Panc1 (cell line): ENCODE data around the gene GPC1. TPM values are rescaled to one million over a fixed set of nuclear protein-coding genes. Genes with fewer than 3 reads are reported as not detected.

Source experiments
- ATAC-seq: fragments of 200-7000 bp; cut with Tn5 transposase; 2 replicates; pipeline ENCODE4 v1.9.1; 2020; ENCODE audit warnings: mild to moderate bottlenecking, moderate library complexity
- BruUV-seq: library from RNA; stranded (reverse); fragments of 400-500 nt; replicated peaks from 2 replicates; lab custom pipeline; 2021; lab: Mats Ljungman, UMichigan
- CTCF ChIA-PET: fragments of 300-600 bp; sonication (Branson Sonifier 250); formaldehyde crosslinking; loops from one replicate; lab custom pipeline; 2022; ENCODE audit warnings: antibody characterized with exemption; lab: Charles Lee
- POLR2A ChIA-PET: fragments of 300-600 bp; sonication (Branson Sonifier 250); formaldehyde crosslinking; loops from one replicate; lab custom pipeline; 2022; ENCODE audit warnings: antibody characterized with exemption; lab: Charles Lee
- DNase-seq: peaks from one replicate; pipeline ENCODE4 v3.0.0-alpha.2; 2010; ENCODE audit warnings: low read depth, low spot score
- H3K27ac ChIP-seq: 2 replicates; pipeline ENCODE4 v1.5.1; 2011; ENCODE audit warnings: mild to moderate bottlenecking, low read length, inconsistent platforms
- H3K27me3 ChIP-seq: fragments of 200-500 bp; sonication (Bioruptor generic); 2 replicates; pipeline ENCODE4 v1.6.0; 2014; ENCODE audit warnings: low read length, inconsistent platforms; ENCODE audit not compliant: control insufficient read depth, insufficient read depth
- H3K36me3 ChIP-seq: fragments of 200-500 bp; sonication (Bioruptor generic); 2 replicates; pipeline ENCODE4 v1.5.1; 2014; ENCODE audit warnings: inconsistent platforms, mild to moderate bottlenecking, low read length, moderate library complexity; ENCODE audit not compliant: control insufficient read depth, insufficient read depth
- H3K4me1 ChIP-seq: 2 replicates; pipeline ENCODE4 v1.5.1; 2011; ENCODE audit warnings: inconsistent platforms, mild to moderate bottlenecking, low read length, moderate library complexity; ENCODE audit not compliant: control insufficient read depth, insufficient read depth
- H3K4me3 ChIP-seq, 2 experiments: 2 replicates each; pipeline ENCODE4 v1.5.1; 2011 to 2012; ENCODE audit warnings: low read depth in 2 of 2, low read length in 2 of 2, mild to moderate bottlenecking in 2 of 2, inconsistent platforms in 1 of 2, moderate library complexity in 1 of 2
- H3K9me3 ChIP-seq: fragments of 200-500 bp; sonication (Bioruptor generic); 2 replicates; pipeline ENCODE4 v1.5.1; 2014; ENCODE audit warnings: low read depth, mild to moderate bottlenecking, inconsistent platforms, low read length, moderate library complexity; ENCODE audit not compliant: control insufficient read depth, insufficient read depth
- POLR2AphosphoS5 ChIP-seq: IDR thresholded peaks from 2 replicates; pipeline ENCODE4 v1.6.1; 2012; ENCODE audit warnings: mild to moderate bottlenecking, low read depth, low read length, moderate library complexity
- SIN3A ChIP-seq: IDR thresholded peaks from 2 replicates; pipeline ENCODE4 v1.6.1; 2012; ENCODE audit warnings: low read depth, mild to moderate bottlenecking, low read length, moderate library complexity, borderline replicate concordance; ENCODE audit not compliant: insufficient read depth
- TCF7L2 ChIP-seq: IDR thresholded peaks from 2 replicates; pipeline ENCODE4 v1.6.1; 2011; ENCODE audit warnings: mild to moderate bottlenecking, low read depth, low read length, inconsistent platforms
- in situ Hi-C: cut with HindIII; loops from 2 replicates; pipeline ENCODE4 v1.10.0; 2016; ENCODE audit warnings: low sequenced_read_pairs, low pct_unique_long_range_greater_than_20kb
- intact Hi-C: fragments of 100-400 bp; cut with micrococcal nuclease; formaldehyde crosslinking; loops from one replicate; pipeline ENCODE4 v1.10.0; 2022; ENCODE audit not compliant: unreplicated experiment
- total RNA-seq: library from RNA; stranded (reverse); gene quantifications from one replicate; pipeline ENCODE4 v1.2.1, GENCODE V29; 2021; ENCODE audit not compliant: unreplicated experiment
- TF ChIP-seq, protein P1 (sequence below), 2 experiments: IDR thresholded peaks; 2 replicates each; pipeline ENCODE4 v1.6.1; 2011 to 2012; ENCODE audit warnings: low read depth in 2 of 2, control low read depth in 1 of 2, low read length in 1 of 2, mild to moderate bottlenecking in 1 of 2, moderate library complexity in 1 of 2; ENCODE audit not compliant: insufficient read depth in 1 of 2
- TF ChIP-seq, protein P2 (sequence below): fragments of 450-650 bp; IDR thresholded peaks from 2 replicates; pipeline ENCODE4 v1.5.1; 2017; ENCODE audit warnings: mild to moderate bottlenecking

GPC1 gene
- total RNA-seq, 1 experiment from 2014 or later, result 88.7 TPM

DNA sequence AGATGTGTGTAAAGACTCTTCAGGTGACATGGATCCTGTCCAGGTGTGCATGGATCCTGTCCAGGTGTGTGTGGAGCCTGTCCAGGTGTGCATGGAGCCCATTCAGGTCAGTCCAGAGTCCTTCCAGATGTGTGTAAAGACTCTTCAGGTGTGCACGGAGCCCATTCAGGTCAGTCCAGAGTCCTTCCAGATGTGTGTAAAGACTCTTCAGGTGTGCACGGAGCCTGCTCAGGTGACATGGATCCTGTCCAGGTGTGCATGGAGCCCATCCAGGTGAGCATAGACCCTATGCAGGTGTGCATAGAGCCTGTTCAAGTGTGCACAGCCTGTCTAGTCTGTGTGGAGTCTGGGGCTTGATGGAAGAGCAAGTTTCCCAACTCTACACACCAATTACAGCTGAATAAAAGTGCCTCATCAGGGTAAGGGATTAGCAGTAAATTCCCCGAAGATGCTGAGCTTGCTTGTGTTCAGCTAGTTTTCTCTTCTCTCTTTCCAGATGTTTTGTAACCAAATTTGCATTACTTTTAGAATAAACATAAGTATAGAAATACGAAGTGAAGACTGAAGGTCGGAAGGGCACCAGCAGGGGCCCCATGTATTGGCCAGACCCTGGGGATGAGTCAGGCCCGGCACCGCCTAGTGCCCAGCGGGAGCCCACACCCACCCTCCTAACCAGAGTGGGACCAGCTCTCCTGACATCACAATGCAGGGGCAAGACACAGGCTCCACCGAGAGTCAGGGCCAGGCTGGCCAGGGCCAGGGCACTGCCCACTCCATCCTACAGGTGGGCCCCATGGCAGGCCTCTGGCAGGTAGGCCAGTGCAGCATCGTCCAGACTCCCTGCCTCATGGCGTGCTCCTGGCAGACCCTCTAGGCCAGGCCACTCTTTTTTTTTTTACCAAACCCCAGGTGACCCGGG lies 38.6 kb upstream of the GPC1 start:
- Histone ChIP-seq H3K9me3 (no peaks in the 10 kb centered on the region), H3K4me3 (no peak overlapping the region), H3K4me1 (no peaks in the 10 kb centered on the region), H3K27ac (no peak overlapping the region), H3K27me3 (no peaks in the 10 kb centered on the region), H3K36me3 (no peaks in the 10 kb centered on the region)
- intact Hi-C loops, result no loop called here
- ChIA-PET CTCF (no interaction called here), POLR2A (no interaction called here)
- no TSS peak for BruUV-seq
- in situ Hi-C loops, result no loop called here
- DNase-seq (no peak), ATAC-seq (no peak)
- TF ChIP-seq, protein P1, sequence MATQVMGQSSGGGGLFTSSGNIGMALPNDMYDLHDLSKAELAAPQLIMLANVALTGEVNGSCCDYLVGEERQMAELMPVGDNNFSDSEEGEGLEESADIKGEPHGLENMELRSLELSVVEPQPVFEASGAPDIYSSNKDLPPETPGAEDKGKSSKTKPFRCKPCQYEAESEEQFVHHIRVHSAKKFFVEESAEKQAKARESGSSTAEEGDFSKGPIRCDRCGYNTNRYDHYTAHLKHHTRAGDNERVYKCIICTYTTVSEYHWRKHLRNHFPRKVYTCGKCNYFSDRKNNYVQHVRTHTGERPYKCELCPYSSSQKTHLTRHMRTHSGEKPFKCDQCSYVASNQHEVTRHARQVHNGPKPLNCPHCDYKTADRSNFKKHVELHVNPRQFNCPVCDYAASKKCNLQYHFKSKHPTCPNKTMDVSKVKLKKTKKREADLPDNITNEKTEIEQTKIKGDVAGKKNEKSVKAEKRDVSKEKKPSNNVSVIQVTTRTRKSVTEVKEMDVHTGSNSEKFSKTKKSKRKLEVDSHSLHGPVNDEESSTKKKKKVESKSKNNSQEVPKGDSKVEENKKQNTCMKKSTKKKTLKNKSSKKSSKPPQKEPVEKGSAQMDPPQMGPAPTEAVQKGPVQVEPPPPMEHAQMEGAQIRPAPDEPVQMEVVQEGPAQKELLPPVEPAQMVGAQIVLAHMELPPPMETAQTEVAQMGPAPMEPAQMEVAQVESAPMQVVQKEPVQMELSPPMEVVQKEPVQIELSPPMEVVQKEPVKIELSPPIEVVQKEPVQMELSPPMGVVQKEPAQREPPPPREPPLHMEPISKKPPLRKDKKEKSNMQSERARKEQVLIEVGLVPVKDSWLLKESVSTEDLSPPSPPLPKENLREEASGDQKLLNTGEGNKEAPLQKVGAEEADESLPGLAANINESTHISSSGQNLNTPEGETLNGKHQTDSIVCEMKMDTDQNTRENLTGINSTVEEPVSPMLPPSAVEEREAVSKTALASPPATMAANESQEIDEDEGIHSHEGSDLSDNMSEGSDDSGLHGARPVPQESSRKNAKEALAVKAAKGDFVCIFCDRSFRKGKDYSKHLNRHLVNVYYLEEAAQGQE (IDR thresholded peaks at IDR 0.05; ENCODE audit: insufficient read depth in 1 of 2, low read depth in 2 of 2, low read length in 1 of 2), result no peak
- no peak for TF ChIP-seq POLR2AphosphoS5
- TF ChIP-seq, protein P2, sequence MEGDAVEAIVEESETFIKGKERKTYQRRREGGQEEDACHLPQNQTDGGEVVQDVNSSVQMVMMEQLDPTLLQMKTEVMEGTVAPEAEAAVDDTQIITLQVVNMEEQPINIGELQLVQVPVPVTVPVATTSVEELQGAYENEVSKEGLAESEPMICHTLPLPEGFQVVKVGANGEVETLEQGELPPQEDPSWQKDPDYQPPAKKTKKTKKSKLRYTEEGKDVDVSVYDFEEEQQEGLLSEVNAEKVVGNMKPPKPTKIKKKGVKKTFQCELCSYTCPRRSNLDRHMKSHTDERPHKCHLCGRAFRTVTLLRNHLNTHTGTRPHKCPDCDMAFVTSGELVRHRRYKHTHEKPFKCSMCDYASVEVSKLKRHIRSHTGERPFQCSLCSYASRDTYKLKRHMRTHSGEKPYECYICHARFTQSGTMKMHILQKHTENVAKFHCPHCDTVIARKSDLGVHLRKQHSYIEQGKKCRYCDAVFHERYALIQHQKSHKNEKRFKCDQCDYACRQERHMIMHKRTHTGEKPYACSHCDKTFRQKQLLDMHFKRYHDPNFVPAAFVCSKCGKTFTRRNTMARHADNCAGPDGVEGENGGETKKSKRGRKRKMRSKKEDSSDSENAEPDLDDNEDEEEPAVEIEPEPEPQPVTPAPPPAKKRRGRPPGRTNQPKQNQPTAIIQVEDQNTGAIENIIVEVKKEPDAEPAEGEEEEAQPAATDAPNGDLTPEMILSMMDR, result no peak
- no peak for TF ChIP-seq TCF7L2
- TF ChIP-seq SIN3A, result no peak

DNA sequence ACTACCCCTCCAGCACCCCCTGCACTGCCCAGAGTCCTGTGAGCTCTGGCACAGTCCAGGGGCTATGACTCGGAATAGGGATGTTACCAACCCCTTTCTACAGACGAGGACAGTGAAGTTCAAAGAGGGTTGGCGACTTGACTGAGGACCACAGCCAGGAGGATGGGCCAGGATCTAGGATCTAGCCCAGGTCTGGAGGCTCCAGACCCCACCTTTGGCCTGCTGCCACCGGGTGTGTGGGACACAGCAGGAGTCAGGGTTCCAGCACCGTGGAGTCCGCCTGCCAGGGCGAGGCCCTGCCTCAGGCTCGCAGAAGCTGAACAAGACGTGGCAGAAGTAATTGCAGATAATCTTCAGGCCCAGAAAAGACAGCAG lies 37.9 kb upstream of the GPC1 start:
- POLR2A ChIA-PET, result no interaction called here

More for the DNA sequence above, 37.9 kb upstream of the GPC1 start:
- no peak overlapping the region for H3K27ac ChIP-seq
- H3K36me3 ChIP-seq, result no peaks in the 10 kb centered on the region
- H3K4me3 ChIP-seq, result no peak overlapping the region
- DNase-seq (no peak), ATAC-seq (no peak)
- CTCF ChIA-PET, result no interaction called here
- no peaks in the 10 kb centered on the region for H3K27me3 ChIP-seq
- H3K4me1 ChIP-seq, result no peaks in the 10 kb centered on the region
- TF ChIP-seq, protein P1 (IDR thresholded peaks at IDR 0.05; ENCODE audit: insufficient read depth in 1 of 2, low read depth in 2 of 2, low read length in 1 of 2), result no peak
- TF ChIP-seq POLR2AphosphoS5, result no peak
- no peak for TF ChIP-seq SIN3A
- TF ChIP-seq, protein P2, result no peak
- TF ChIP-seq TCF7L2, result no peak
- intact Hi-C loops, result no loop called here
- in situ Hi-C loops, result no loop called here
- H3K9me3 ChIP-seq, result no peaks in the 10 kb centered on the region
- no TSS peak for BruUV-seq
